Measurements from ENCODE around the gene ACBD6.

Gene ACBD6

GRCh38 chr1:180278596-180279395 is 223.6 kb downstream of the ACBD6 start:
- no peak for DNase-seq (ENCODE audit: low read depth, low spot score)
- no peak overlapping the region for H3K4me3 ChIP-seq
- H3K27ac ChIP-seq, result no peak overlapping the region
- no peak for TF ChIP-seq POLR2AphosphoS5 (IDR thresholded peaks at IDR 0.05; ENCODE audit: borderline replicate concordance, low read depth, low read length)
- no peak for TF ChIP-seq EZH2 (IDR thresholded peaks at IDR 0.05)
- no peak for TF ChIP-seq FOXP2 (optimal IDR thresholded peaks at IDR 0.05; ENCODE audit: control extremely low read depth, extremely low read length, insufficient read depth)
- H3K36me3 ChIP-seq (ENCODE audit: insufficient read depth, low read length), result peaks cover 7% of the 10 kb centered on the region
- no peaks in the 10 kb centered on the region for H3K9me3 ChIP-seq (ENCODE audit: low read depth, low read length)
- no peak overlapping the region for H3K9ac ChIP-seq (ENCODE audit: insufficient read length)

GRCh38 chr1:180278194-180278515 is 224.2 kb downstream of the ACBD6 start:
- Histone ChIP-seq H3K27ac (no peak overlapping the region), H3K9ac (ENCODE audit: insufficient read length) (no peak overlapping the region), H3K4me3 (no peak overlapping the region), H3K9me3 (ENCODE audit: low read depth, low read length) (no peaks in the 10 kb centered on the region), H3K36me3 (ENCODE audit: insufficient read depth, low read length) (peaks cover 10% of the 10 kb centered on the region; the same call in 1 of the 2 replicates)
- DNase-seq (ENCODE audit: low read depth, low spot score), result no peak
- no peak for TF ChIP-seq POLR2AphosphoS5 (IDR thresholded peaks at IDR 0.05; ENCODE audit: borderline replicate concordance, low read depth, low read length)
- TF ChIP-seq EZH2 (IDR thresholded peaks at IDR 0.05), result no peak
- TF ChIP-seq FOXP2 (optimal IDR thresholded peaks at IDR 0.05; ENCODE audit: control extremely low read depth, extremely low read length, insufficient read depth), result no peak

GRCh38 chr1:180277476-180278193 is 224.7 kb downstream of the ACBD6 start:
- Histone ChIP-seq H3K27ac (no peak overlapping the region), H3K4me3 (no peak overlapping the region), H3K36me3 (ENCODE audit: insufficient read depth, low read length) (peaks cover 10% of the 10 kb centered on the region; the same call in 1 of the 2 replicates), H3K9ac (ENCODE audit: insufficient read length) (no peak overlapping the region), H3K9me3 (ENCODE audit: low read depth, low read length) (no peaks in the 10 kb centered on the region)
- DNase-seq (ENCODE audit: low read depth, low spot score), result no peak
- no peak for TF ChIP-seq POLR2AphosphoS5 (IDR thresholded peaks at IDR 0.05; ENCODE audit: borderline replicate concordance, low read depth, low read length)
- TF ChIP-seq EZH2 (IDR thresholded peaks at IDR 0.05), result no peak
- TF ChIP-seq FOXP2 (optimal IDR thresholded peaks at IDR 0.05; ENCODE audit: control extremely low read depth, extremely low read length, insufficient read depth), result no peak

GRCh38 chr1:180275726-180276125 is 226.7 kb downstream of the ACBD6 start:
- TF ChIP-seq EZH2 (IDR thresholded peaks at IDR 0.05) (no peak), POLR2AphosphoS5 (IDR thresholded peaks at IDR 0.05; ENCODE audit: borderline replicate concordance, low read depth, low read length) (no peak)

GRCh38 chr1:180274221-180274620 is 228.2 kb downstream of the ACBD6 start:
- Histone ChIP-seq H3K27ac (no peak overlapping the region), H3K9me3 (ENCODE audit: low read depth, low read length) (no peaks in the 10 kb centered on the region), H3K4me3 (no peak overlapping the region), H3K36me3 (ENCODE audit: insufficient read depth, low read length) (peaks cover 3% of the 10 kb centered on the region; the same call in 1 of the 2 replicates), H3K9ac (ENCODE audit: insufficient read length) (no peak overlapping the region)
- TF ChIP-seq POLR2AphosphoS5 (IDR thresholded peaks at IDR 0.05; ENCODE audit: borderline replicate concordance, low read depth, low read length) (no peak), EZH2 (IDR thresholded peaks at IDR 0.05) (no peak), FOXP2 (optimal IDR thresholded peaks at IDR 0.05; ENCODE audit: control extremely low read depth, extremely low read length, insufficient read depth) (no peak)
- DNase-seq (ENCODE audit: low read depth, low spot score), result no peak

More at GRCh38 chr1:180275726-180276125, 226.7 kb downstream of the ACBD6 start:
- Histone ChIP-seq H3K36me3 (ENCODE audit: insufficient read depth, low read length) (peaks cover 6% of the 10 kb centered on the region; the same call in 1 of the 2 replicates), H3K9ac (ENCODE audit: insufficient read length) (no peak overlapping the region), H3K9me3 (ENCODE audit: low read depth, low read length) (no peaks in the 10 kb centered on the region), H3K4me3 (no peak overlapping the region), H3K27ac (no peak overlapping the region)
- DNase-seq (ENCODE audit: low read depth, low spot score), result no peak

GRCh38 chr1:180273066-180273465 is 229.3 kb downstream of the ACBD6 start:
- no peaks in the 10 kb centered on the region for H3K9me3 ChIP-seq (ENCODE audit: low read depth, low read length)
- H3K4me3 ChIP-seq, result no peak overlapping the region
- no peak overlapping the region for H3K9ac ChIP-seq (ENCODE audit: insufficient read length)
- no peak overlapping the region for H3K27ac ChIP-seq
- DNase-seq (ENCODE audit: low read depth, low spot score), result no peak
- peaks cover 3% of the 10 kb centered on the region; the same call in 1 of the 2 replicates for H3K36me3 ChIP-seq (ENCODE audit: insufficient read depth, low read length)
- TF ChIP-seq EZH2 (IDR thresholded peaks at IDR 0.05), result no peak
- no peak for TF ChIP-seq POLR2AphosphoS5 (IDR thresholded peaks at IDR 0.05; ENCODE audit: borderline replicate concordance, low read depth, low read length)
- no peak for TF ChIP-seq FOXP2 (optimal IDR thresholded peaks at IDR 0.05; ENCODE audit: control extremely low read depth, extremely low read length, insufficient read depth)

GRCh38 chr1:180272395-180272794 is 230.0 kb downstream of the ACBD6 start:
- Histone ChIP-seq H3K4me3 (no peak overlapping the region), H3K9ac (ENCODE audit: insufficient read length) (no peak overlapping the region), H3K9me3 (ENCODE audit: low read depth, low read length) (no peaks in the 10 kb centered on the region), H3K36me3 (ENCODE audit: insufficient read depth, low read length) (peaks cover 3% of the 10 kb centered on the region; the same call in 1 of the 2 replicates), H3K27ac (no peak overlapping the region)
- no peak for TF ChIP-seq POLR2AphosphoS5 (IDR thresholded peaks at IDR 0.05; ENCODE audit: borderline replicate concordance, low read depth, low read length)
- no peak for TF ChIP-seq FOXP2 (optimal IDR thresholded peaks at IDR 0.05; ENCODE audit: control extremely low read depth, extremely low read length, insufficient read depth)
- TF ChIP-seq EZH2 (IDR thresholded peaks at IDR 0.05), result no peak
- DNase-seq (ENCODE audit: low read depth, low spot score), result no peak
